HG02678 (cell line): ENCODE results near the gene MPZL1.
A peak's percentile ranks its signal among the peaks of the same experiment; 100 is the strongest.

Source experiments
- ATAC-seq: cut with Tn5 transposase; IDR thresholded peaks from one replicate; pipeline ENCODE4 v1.9.1; 2021; ENCODE audit warnings: mild to moderate bottlenecking, moderate library complexity; ENCODE audit not compliant: unreplicated experiment

The MPZL1 gene

GRCh38 chr1:167747988-167748387 is 26.2 kb downstream of the MPZL1 start:
- no peak for ATAC-seq

GRCh38 chr1:167748906-167749305 is 27.1 kb downstream of the MPZL1 start:
- no peak for ATAC-seq

- ATAC-seq, result no peak
Observed at GRCh38 chr1:167749741-167750140, 28.0 kb downstream of the MPZL1 start.

DNA sequence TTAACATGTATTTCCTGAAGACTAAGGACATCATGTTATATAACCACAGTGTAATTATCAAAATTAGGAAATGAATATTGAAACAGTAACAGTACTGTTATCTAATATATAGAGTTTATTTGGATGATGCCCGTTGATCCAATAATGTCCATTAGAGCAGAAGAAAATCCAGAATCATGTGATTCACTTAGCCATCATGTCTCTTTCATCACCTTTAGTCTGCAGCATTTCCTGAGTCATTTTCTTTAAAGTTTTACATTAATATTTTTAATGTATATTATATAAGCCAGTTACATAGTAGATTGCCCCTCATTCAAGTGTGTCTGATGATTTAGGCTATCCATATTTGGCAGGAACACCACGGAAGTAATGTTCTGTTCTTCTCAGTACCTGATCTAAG is 28.9 kb downstream of the MPZL1 start:
- ATAC-seq, result no peak

DNA sequence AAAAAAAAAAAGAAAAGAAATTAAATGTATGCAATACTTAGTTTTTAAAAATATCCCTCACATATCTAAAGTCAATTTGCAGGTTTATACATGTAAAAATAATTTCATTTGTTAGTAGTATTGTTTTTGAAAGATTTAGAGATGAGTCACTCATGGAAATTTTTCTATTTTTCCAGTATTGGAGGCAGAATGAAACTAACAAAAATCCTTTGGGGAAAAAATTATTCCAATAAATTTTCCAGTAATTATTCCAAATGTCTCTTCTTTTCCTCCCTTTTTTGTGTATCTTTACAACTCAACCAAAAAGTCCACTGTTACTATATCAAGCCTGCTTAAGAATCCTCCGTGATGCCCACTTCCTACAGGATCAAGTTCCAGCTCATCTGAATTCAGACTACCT is 29.9 kb downstream of the MPZL1 start:
- no peak for ATAC-seq

DNA sequence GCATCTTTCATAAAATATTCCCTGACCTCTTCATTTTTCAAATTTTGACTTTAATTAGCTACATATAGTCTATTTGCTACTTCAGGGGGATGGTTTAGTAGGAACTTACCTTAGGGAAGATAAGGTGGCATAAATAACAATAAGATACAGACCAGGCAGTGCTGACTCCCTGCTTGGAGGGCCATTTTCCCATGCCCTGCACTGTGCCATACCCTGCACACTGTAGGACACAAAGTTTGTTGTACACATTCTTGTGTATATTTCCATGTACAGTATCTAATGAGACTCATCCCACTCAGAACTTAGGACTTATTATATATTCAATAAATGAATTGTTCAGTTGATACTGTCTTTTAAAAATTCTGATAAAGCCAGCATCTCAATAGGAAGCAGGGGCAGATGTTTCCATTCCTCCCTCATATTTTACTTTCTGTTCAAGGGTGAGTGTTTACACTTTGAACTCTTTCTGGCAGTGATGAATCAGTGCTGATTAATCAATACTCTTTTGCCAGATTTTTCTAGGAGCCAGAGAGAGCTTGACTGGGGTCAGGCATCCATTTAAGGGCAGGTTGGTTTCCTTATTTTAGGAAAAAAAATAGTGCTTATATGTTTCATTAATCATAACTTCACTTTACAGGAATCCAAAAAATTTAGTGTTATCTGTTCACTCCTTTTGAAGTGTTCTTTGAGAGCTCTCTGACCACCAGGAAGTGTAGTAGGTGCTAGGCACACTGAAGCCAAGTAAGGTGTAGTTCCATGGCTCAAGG is 30.6 kb downstream of the MPZL1 start:
- ATAC-seq, result peak; percentile 26

DNA sequence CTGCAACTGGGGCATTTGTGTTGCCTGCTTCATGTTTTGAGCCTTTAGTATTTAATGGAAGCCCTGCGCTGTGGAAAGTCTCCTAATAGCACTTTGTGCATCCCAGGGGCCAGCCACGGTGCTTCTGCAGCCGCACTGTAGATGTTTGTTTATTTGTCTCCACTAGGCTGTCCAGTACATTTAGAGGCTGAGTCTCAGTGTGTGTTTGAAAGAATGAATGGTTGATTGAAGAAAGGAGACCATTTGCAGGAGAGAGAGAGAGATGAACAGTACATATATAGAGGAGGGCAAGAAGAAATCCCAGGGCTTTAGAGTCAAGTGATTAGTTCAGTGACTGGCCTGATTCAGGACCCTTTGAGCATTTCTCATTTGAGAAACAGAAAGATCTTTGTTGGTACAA is 33.9 kb downstream of the MPZL1 start:
- no peak for ATAC-seq

GRCh38 chr1:167756730-167757405 is 35.1 kb downstream of the MPZL1 start:
- ATAC-seq, result no peak

GRCh38 chr1:167757433-167758309 is 35.9 kb downstream of the MPZL1 start:
- ATAC-seq, result no peak

DNA sequence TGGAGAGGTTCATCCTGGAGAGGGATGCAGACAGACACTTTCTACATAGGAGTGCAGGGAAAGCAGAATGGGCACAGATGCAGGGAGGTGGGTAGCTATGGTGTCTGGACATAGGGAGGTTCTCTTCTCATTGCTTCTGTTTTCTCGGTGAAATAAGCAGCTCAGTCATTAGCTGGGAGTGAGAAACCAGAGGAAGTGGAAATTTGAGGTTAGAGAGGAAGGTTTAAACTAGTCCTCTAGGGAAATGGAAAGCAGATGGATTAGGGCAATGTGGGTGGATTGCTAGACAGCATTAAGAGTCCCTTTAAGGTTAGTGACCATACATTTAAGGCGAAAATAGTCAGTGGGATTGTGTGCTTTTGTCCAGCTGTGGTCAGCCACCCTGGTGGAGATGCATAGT is 39.6 kb downstream of the MPZL1 start:
- ATAC-seq, result no peak

- ATAC-seq, result no peak
Observed at GRCh38 chr1:167762061-167762746, 40.4 kb downstream of the MPZL1 start.

DNA sequence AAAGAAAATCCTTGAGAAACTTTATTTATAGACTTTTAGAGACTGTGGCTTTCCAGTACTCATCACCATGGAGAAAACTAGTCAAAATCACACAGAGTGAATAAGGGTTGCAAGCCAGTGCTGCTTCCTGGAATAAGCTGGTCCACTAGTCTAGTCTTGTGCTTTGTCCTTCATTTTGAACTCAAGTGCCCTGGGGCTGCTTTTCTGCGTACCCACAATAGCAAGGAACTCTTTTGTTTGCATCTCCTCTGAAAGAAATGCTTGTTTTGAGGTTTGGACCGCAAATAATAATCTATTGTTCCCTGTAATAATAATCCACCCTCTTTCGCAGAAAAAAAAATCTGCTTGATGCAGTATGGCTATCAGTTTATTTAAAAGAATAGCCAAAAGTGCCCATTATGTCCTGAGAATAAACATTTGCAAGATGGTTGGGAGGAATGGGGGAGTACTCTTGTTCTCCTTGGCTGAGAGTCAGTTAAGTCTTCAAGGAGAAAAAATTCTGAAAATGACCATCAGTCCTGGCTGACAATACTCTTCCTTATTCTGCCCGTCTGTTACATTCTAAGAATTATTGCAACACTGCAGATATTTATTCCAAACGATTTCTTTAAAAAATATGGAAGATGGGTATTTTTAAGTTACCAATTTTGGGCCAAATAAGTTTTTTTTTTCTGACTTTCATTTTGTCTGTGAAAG is 41.9 kb downstream of the MPZL1 start:
- ATAC-seq, result no peak

DNA sequence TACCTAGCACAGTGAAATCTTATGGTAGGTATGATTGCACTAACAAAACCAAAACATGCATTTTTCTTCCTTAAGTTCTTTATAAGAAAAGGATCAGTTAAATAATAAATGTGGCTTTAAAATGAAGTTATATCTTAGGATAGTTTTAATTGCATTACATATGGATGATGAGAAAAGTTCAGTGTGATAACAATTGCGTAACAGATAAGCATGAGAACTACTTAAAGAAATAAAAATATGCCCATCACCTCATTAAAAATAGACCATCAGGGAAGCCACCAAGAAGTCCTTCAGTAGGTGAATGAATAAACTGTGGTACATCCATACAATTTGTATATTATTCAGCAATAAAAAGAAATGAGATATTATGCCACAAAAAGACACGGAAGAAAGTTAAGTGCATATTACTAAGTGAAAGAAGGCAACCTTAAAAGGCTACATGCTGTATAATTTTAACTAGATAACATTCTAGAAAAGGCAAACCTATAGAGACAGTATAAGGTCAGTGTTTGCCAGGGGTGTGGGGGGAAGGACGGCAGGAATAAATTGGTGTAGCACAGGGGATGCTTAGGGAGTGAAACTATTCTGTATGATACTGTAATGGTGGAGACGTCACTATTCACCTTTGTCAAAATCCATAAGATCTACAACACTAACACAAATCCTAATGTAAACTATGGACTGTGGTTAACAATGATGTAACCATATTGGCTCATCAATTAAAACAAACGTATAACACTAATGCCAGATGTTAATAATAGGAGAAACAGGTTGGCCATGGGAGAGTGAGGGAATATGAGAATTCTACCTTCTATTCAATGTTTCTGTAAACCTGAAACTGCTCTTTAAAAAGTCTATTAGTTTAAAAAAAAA is 42.9 kb downstream of the MPZL1 start:
- ATAC-seq, result no peak

GRCh38 chr1:167765496-167765895 is 43.7 kb downstream of the MPZL1 start:
- ATAC-seq, result no peak

DNA sequence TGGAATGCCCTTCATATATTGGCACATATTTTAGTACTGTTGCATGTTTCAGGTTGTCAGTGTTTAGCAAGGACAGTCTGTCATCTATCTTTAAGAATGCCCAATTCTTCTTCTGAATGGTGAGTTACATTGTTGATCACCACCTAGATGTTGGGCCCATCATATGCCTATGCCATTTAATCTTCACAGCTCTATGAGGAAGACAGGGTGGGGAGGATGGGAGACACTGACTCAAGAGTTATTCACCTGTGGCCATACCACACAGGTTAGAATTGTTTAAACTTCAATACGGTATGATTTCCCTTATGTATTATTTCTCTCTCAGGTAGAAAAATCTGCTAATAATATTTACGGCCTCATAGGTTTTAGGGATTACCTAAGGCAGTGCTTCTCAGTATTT is 44.8 kb downstream of the MPZL1 start:
- no peak for ATAC-seq

- no peak for ATAC-seq
Observed at GRCh38 chr1:167767761-167768160, 46.0 kb downstream of the MPZL1 start.

DNA sequence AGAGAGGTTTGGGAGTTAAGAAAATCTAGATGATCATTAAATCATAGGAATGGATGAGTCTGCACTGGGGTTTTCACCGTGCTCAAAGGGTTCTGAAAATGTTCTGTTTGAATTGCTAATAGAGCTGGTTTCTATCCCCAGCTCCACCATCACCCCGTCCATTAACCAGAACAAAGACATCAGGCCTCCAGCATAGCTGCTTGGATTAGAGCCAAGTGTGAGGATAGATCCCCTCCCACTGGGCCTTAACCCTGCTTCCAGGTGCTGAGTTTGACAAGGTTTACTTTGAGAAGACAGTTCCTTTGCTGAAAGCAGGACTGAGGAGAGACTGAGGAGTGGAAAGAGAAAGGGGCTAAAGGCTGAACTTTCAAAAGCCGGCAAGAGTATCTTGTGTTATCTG is 48.3 kb downstream of the MPZL1 start:
- ATAC-seq, result no peak

DNA sequence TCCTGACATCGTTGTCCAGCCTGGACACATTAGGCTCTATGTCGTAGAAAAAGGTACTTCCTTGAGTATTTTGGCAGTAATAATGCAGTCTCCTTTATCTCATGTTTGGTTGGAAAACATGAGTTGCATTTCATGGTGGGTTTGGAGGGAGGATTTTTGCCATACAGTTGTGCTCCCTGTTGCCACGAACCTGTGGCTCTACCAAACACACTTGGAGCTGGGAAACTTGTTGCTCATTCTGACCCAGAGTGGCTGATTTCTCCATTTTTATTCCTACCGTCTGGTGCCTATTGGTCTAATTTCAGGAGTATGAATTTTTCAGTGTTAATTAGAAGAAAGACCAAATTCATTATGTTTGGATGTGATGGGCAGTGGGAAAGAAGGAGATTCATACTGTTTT is 50.7 kb downstream of the MPZL1 start:
- ATAC-seq, result no peak

GRCh38 chr1:167773516-167773915 is 51.7 kb downstream of the MPZL1 start:
- no peak for ATAC-seq

DNA sequence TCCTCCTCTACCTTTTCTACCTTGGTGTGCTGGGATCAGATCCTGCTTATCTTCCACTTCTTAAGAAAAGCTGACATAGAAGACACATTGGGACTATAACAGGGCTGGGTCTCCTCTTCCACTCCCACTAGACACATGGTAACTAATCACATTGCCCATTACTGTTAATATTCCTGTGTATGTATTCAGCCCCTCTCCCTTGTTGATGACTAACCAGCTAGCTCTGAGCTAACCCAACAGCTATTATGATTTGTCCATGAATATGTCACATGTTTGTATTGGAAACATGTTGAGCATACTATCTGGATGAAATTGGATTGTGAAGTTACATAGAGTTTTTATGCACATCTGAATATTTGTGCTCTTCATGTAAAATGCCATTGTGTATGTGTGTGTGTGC is 52.9 kb downstream of the MPZL1 start:
- ATAC-seq, result no peak
